ENCODE measurements around the gene TCP1.

The TCP1 gene

DNA sequence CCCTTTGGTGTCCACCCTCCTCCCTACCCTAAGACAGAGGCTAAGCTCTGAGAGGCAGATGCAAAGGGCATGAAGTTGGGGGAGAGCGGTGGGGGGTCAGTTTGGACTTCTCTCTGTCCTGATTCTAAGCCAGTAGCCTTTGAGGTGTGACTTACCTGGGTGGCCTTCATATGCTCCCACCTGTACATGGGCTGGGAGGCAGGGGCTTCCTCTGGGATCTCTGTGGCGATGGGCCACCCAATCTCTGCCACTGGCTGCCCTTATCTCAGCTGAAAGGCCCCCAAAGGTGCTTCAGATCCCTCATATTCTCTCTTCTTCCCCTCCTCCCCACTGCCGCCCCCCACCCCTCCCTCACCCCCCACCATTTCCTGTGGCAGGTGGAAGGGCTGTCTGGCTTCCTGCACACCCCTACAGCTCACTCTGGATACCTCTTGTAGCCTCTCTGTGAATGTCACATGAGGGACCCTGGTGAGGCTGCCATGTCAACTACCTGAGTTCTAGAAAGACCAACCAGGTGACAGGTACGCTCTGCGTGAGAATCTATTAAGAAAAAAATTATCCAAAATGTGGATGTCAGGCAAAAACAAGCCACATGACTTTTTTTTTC is 44.7 kb upstream of the TCP1 start:
- ChIA-PET CTCF (interaction anchor here (0.5 to 1.2 kb wide), 4 partner anchors 15 to 1203 kb away, joined by 3 to 4 read pairs (median 3); no protein-coding TSS in a partner anchor), POLR2A (interaction anchor here (1.1 kb wide), 1 partner anchor 107 kb away, joined by 4 read pairs; the partner anchor contains the start of gene WTAP)
- no peak overlapping the region for H3K4me3 ChIP-seq (ENCODE audit: low read depth, low read length)
- H3K36me3 ChIP-seq (ENCODE audit: control insufficient read depth in 2 of 2, insufficient read depth in 1 of 2, low read length in 2 of 2) = no peaks in the 10 kb centered on the region
- H3K27ac ChIP-seq (ENCODE audit: extremely low read depth, low read depth, low read length) = no peak overlapping the region
- H3K9me3 ChIP-seq (ENCODE audit: control insufficient read depth, insufficient read depth, low read depth, low read length) = no peaks in the 10 kb centered on the region
- no peaks in the 10 kb centered on the region for H3K4me1 ChIP-seq (ENCODE audit: control insufficient read depth, insufficient read depth, low read length)
- TF ChIP-seq ZNF707 (tag by site-specific recombination; IDR thresholded peaks at IDR 0.05) (no peak), ZBTB21 (tag by site-specific recombination; IDR thresholded peaks at IDR 0.05) (no peak), ZNF202 (tag by site-specific recombination; IDR thresholded peaks at IDR 0.05; ENCODE audit: borderline replicate concordance) (no peak), ZNF426 (tag by site-specific recombination; IDR thresholded peaks at IDR 0.05) (no peak), YY2 (tag by site-specific recombination; IDR thresholded peaks at IDR 0.05) (no peak), PRDM1 (tag by site-specific recombination; IDR thresholded peaks at IDR 0.05) (no peak), ZNF530 (tag by site-specific recombination; IDR thresholded peaks at IDR 0.05; ENCODE audit: low read depth) (no peak), ZNF214 (tag by site-specific recombination; IDR thresholded peaks at IDR 0.05; ENCODE audit: borderline replicate concordance) (no peak)
- TF ChIP-seq, protein P1, sequence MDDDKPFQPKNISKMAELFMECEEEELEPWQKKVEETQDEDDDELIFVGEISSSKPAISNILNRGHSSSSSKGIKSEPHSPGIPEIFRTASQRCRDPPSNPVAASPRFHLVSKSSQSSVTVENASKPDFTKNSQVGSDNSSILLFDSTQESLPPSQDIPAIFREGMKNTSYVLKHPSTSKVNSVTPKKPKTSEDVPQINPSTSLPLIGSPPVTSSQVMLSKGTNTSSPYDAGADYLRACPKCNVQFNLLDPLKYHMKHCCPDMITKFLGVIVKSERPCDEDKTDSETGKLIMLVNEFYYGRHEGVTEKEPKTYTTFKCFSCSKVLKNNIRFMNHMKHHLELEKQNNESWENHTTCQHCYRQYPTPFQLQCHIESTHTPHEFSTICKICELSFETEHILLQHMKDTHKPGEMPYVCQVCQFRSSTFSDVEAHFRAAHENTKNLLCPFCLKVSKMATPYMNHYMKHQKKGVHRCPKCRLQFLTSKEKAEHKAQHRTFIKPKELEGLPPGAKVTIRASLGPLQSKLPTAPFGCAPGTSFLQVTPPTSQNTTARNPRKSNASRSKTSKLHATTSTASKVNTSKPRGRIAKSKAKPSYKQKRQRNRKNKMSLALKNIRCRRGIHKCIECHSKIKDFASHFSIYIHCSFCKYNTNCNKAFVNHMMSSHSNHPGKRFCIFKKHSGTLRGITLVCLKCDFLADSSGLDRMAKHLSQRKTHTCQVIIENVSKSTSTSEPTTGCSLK (tag by site-specific recombination; IDR thresholded peaks at IDR 0.05) = no peak
- TF ChIP-seq, protein P2, sequence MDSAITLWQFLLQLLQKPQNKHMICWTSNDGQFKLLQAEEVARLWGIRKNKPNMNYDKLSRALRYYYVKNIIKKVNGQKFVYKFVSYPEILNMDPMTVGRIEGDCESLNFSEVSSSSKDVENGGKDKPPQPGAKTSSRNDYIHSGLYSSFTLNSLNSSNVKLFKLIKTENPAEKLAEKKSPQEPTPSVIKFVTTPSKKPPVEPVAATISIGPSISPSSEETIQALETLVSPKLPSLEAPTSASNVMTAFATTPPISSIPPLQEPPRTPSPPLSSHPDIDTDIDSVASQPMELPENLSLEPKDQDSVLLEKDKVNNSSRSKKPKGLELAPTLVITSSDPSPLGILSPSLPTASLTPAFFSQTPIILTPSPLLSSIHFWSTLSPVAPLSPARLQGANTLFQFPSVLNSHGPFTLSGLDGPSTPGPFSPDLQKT (IDR thresholded peaks at IDR 0.05; ENCODE audit: borderline replicate concordance, low read depth, low read length) = no peak

DNA sequence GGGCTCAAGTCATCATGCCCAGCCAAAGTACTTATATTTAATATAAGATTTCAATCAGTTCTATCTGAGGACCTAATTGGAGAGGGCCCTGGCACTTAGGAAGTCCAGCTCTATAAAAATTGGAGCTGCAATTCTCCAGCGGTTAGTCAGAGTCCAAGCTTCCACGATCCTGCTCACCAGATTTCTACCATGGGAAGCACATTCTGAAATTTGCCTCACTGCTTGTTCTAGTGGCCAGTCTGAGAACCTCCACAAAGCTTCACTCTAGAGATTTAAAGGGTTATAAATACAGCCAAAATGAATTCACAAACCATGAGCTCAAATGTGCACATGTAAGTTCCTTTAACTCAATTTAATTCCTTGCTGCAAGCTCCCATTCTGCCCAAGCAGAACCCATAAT is 44.2 kb upstream of the TCP1 start:
- ChIA-PET POLR2A (interaction anchor here (0.6 to 1.1 kb wide), 2 partner anchors 106 to 200 kb away, joined by 4 read pairs; partner anchors contain the start of gene WTAP), CTCF (interaction anchor here (0.5 to 1.2 kb wide), 3 partner anchors 15 to 180 kb away, joined by 3 read pairs; no protein-coding TSS in a partner anchor)
- no peaks in the 10 kb centered on the region for H3K36me3 ChIP-seq (ENCODE audit: control insufficient read depth in 2 of 2, insufficient read depth in 1 of 2, low read length in 2 of 2)
- no peak overlapping the region for H3K4me3 ChIP-seq (ENCODE audit: low read depth, low read length)
- no peak overlapping the region for H3K27ac ChIP-seq (ENCODE audit: extremely low read depth, low read depth, low read length)
- no peaks in the 10 kb centered on the region for H3K9me3 ChIP-seq (ENCODE audit: control insufficient read depth, insufficient read depth, low read depth, low read length)
- H3K4me1 ChIP-seq (ENCODE audit: control insufficient read depth, insufficient read depth, low read length) = no peaks in the 10 kb centered on the region
- TF ChIP-seq, protein P3, sequence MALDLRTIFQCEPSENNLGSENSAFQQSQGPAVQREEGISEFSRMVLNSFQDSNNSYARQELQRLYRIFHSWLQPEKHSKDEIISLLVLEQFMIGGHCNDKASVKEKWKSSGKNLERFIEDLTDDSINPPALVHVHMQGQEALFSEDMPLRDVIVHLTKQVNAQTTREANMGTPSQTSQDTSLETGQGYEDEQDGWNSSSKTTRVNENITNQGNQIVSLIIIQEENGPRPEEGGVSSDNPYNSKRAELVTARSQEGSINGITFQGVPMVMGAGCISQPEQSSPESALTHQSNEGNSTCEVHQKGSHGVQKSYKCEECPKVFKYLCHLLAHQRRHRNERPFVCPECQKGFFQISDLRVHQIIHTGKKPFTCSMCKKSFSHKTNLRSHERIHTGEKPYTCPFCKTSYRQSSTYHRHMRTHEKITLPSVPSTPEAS (tag by site-specific recombination; IDR thresholded peaks at IDR 0.05) = no peak
- TF ChIP-seq, protein P4, sequence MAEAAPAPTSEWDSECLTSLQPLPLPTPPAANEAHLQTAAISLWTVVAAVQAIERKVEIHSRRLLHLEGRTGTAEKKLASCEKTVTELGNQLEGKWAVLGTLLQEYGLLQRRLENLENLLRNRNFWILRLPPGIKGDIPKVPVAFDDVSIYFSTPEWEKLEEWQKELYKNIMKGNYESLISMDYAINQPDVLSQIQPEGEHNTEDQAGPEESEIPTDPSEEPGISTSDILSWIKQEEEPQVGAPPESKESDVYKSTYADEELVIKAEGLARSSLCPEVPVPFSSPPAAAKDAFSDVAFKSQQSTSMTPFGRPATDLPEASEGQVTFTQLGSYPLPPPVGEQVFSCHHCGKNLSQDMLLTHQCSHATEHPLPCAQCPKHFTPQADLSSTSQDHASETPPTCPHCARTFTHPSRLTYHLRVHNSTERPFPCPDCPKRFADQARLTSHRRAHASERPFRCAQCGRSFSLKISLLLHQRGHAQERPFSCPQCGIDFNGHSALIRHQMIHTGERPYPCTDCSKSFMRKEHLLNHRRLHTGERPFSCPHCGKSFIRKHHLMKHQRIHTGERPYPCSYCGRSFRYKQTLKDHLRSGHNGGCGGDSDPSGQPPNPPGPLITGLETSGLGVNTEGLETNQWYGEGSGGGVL (tag by site-specific recombination; IDR thresholded peaks at IDR 0.05) = no peak

DNA sequence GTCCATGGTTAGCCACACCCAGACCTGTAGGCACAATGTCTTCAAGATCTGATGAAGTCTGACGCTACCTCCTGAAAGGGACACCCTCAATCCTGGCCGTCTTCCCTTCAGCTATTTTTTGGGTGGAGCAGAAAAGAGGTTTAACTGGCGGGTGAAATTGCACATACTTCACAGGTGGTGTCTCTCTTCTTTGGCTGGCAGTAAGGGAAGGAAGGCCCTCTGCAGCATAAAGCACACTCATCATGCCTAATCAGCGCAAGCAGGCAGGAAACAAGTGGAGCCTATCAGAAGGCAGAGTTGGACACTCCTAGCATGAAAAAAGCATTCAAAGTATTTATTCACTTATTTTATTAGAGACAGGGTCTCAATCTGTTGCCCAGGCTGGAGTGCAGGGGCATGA is 43.5 kb upstream of the TCP1 start:
- Histone ChIP-seq H3K27ac (ENCODE audit: extremely low read depth, low read depth, low read length) (no peak overlapping the region), H3K9me3 (ENCODE audit: control insufficient read depth, insufficient read depth, low read depth, low read length) (no peaks in the 10 kb centered on the region), H3K36me3 (ENCODE audit: control insufficient read depth in 2 of 2, insufficient read depth in 1 of 2, low read length in 2 of 2) (no peaks in the 10 kb centered on the region), H3K4me1 (ENCODE audit: control insufficient read depth, insufficient read depth, low read length) (no peaks in the 10 kb centered on the region), H3K4me3 (ENCODE audit: low read depth, low read length) (no peak overlapping the region)
- ChIA-PET POLR2A (interaction anchor here (0.6 to 1.1 kb wide), 2 partner anchors 106 to 199 kb away, joined by 4 read pairs; partner anchors contain the start of gene WTAP), CTCF (interaction anchor here (1.1 to 1.2 kb wide), 2 partner anchors 10 to 16 kb away, joined by 3 to 5 read pairs; no protein-coding TSS in a partner anchor)
- TF ChIP-seq ZNF548 (tag by site-specific recombination; IDR thresholded peaks at IDR 0.05) = no peak
- TF ChIP-seq ZNF266 (tag by site-specific recombination; IDR thresholded peaks at IDR 0.05; ENCODE audit: low read depth) = no peak
- TF ChIP-seq ZNF785 (tag by site-specific recombination; IDR thresholded peaks at IDR 0.05) = no peak
- TF ChIP-seq, protein P5, sequence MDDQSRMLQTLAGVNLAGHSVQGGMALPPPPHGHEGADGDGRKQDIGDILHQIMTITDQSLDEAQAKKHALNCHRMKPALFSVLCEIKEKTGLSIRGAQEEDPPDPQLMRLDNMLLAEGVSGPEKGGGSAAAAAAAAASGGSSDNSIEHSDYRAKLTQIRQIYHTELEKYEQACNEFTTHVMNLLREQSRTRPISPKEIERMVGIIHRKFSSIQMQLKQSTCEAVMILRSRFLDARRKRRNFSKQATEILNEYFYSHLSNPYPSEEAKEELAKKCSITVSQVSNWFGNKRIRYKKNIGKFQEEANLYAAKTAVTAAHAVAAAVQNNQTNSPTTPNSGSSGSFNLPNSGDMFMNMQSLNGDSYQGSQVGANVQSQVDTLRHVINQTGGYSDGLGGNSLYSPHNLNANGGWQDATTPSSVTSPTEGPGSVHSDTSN (CRISPR knock-in tag; IDR thresholded peaks at IDR 0.05) = no peak
- TF ChIP-seq, protein P6, sequence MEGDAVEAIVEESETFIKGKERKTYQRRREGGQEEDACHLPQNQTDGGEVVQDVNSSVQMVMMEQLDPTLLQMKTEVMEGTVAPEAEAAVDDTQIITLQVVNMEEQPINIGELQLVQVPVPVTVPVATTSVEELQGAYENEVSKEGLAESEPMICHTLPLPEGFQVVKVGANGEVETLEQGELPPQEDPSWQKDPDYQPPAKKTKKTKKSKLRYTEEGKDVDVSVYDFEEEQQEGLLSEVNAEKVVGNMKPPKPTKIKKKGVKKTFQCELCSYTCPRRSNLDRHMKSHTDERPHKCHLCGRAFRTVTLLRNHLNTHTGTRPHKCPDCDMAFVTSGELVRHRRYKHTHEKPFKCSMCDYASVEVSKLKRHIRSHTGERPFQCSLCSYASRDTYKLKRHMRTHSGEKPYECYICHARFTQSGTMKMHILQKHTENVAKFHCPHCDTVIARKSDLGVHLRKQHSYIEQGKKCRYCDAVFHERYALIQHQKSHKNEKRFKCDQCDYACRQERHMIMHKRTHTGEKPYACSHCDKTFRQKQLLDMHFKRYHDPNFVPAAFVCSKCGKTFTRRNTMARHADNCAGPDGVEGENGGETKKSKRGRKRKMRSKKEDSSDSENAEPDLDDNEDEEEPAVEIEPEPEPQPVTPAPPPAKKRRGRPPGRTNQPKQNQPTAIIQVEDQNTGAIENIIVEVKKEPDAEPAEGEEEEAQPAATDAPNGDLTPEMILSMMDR (tag by site-specific recombination; IDR thresholded peaks at IDR 0.05) = no peak
- no peak for TF ChIP-seq ZNF560 (tag by site-specific recombination; IDR thresholded peaks at IDR 0.05; ENCODE audit: borderline replicate concordance)
